Heart left ventricle (tissue), 16 donors: ENCODE results near the gene HTD2. TPM values are rescaled to one million over a fixed set of nuclear protein-coding genes. Genes with fewer than 3 reads are reported as not detected.

Experiments used
- ATAC-seq, 4 donors: fragments of 200-7000 bp; cut with Tn5 transposase; one replicate each; pipeline ENCODE4 v1.9.1; 2020 to 2022; ENCODE audit warnings: moderate library complexity in 4 of 4, mild to moderate bottlenecking in 3 of 4, moderate number of reproducible peaks in 1 of 4
- DNase-seq, 5 donors: peaks; one replicate each; pipeline ENCODE4 v3.0.0-alpha.2; 2020
- H3K27ac ChIP-seq, 12 donors: fragments of 200-600 bp; sonication (generic) in 4 of 12; one replicate each; pipeline versions ENCODE4 v1.5.0 to v1.8.0; 2016 to 2022; ENCODE audit warnings: mild to moderate bottlenecking in 2 of 12
- H3K27me3 ChIP-seq, 9 donors: fragments of 200-600 bp; sonication (generic) in 2 of 9; one replicate each; pipeline versions ENCODE4 v1.5.1 to v1.8.0; 2016 to 2022; ENCODE audit warnings: mild to moderate bottlenecking in 3 of 9
- H3K36me3 ChIP-seq, 9 donors: fragments of 200-600 bp; sonication (generic) in 2 of 9; one replicate each; pipeline versions ENCODE4 v1.5.0 to v1.8.0; 2018 to 2022; ENCODE audit warnings: mild to moderate bottlenecking in 2 of 9
- H3K4me1 ChIP-seq, 12 donors: fragments of 200-600 bp; sonication (generic) in 4 of 12; one replicate each; pipeline versions ENCODE4 v1.5.0 to v1.8.0; 2016 to 2022; ENCODE audit warnings: mild to moderate bottlenecking in 3 of 12
- H3K4me3 ChIP-seq, 12 donors: fragments of 200-600 bp; sonication (generic) in 4 of 12; one replicate each; pipeline versions ENCODE4 v1.5.0 to v1.8.0; 2017 to 2022; ENCODE audit warnings: mild to moderate bottlenecking in 9 of 12, moderate library complexity in 4 of 12
- H3K9me3 ChIP-seq, 12 donors: fragments of 200-600 bp; sonication (generic) in 4 of 12; one replicate each; pipeline versions ENCODE4 v1.5.0 to v1.8.0; 2016 to 2022; ENCODE audit warnings: mild to moderate bottlenecking in 1 of 12
- CTCF ChIP-seq, 12 donors: fragments of 200-600 bp; sonication (generic) in 4 of 12; IDR thresholded peaks; one replicate each; pipeline versions ENCODE4 v1.5.0 to v1.8.0; 2018 to 2022; ENCODE audit warnings: antibody characterized with exemption in 12 of 12, mild to moderate bottlenecking in 5 of 12
- POLR2A ChIP-seq, 2 donors: fragments of 450-650 bp; IDR thresholded peaks; one replicate each; pipeline ENCODE4 v1.6.1; 2017; ENCODE audit warnings: antibody characterized with exemption in 2 of 2, mild to moderate bottlenecking in 2 of 2, moderate library complexity in 2 of 2
- WGBS, 4 donors: extraction: QIAGEN DNeasy Blood & Tissue Kit in 2 of 4; methylation state at CpG; one replicate each; pipeline versions ENCODE4 v1.1.5 to v1.1.7; 2013 to 2018; 5-methylcytosine and 5-hydroxymethylcytosine counted together
- intact Hi-C, 10 donors: fragments of 100-400 bp; cut with DNase I; formaldehyde crosslinking; loops; one replicate each; pipeline versions ENCODE4 v1.11.1 to v1.14.2; 2022
- polyA plus RNA-seq, 2 donors: library from polyadenylated mRNA; stranded (reverse); fragments of 200-250 nt; gene quantifications; one replicate each; pipeline ENCODE4 v1.2.3, GENCODE V29; 2013
- total RNA-seq, 9 donors: library from RNA; depleted of rRNA in 2 of 9; stranded (reverse); fragments of >200 nt in 2 of 9; fragmentation: NEBNext Ultra II Directional in 3 of 9; extraction: Animal tissue kit (Norgen Biotek cat#: 25700) in 3 of 9; gene quantifications; one replicate each; pipeline versions ENCODE4 v1.1.0 to v1.2.4, GENCODE V29; 2016 to 2023
- donor health status: ischemic (EF 13 %, LVEDD 7.1; RV severe dilation, severe dysfunction).
- donor health status: healthy with polysubstance abuse.
- donor health status: DM: no; HTN: yes; CAD: no.
- donor health status: DM: no; HTN: no; CAD: no.
- donor health status: ischemic (EF 25% LVEDD 6.9; RV normal size, moderate dysfunction).
- donor health status: ischemic (EF 25% LVEDD 5.7; RV mildly dilated, moderate dysfunction).
- donor health status: healthy.
- donor health status: DM: yes; HTN: yes; CAD: no.
- donor health status: ischemic (EF 35%, LVEDD 5.7; RV mildly dilated, moderate dysfunction).
- donor health status: nonischemic (EF 11% LVEDD 7.7; RV severe dilation, severe dysfunction).
- donor health status: DM: yes; HTN: yes; CAD: no.
- donor health status: PGD.
- donor health status: ischemic (EF 29% LVEDD 5.4; RV normal size, mild dysfunction).
- donor health status: nonischemic (EF 23%, LVEDD 6.1; RV moderate dilation, normal function).

The HTD2 gene
- total and polyA plus RNA-seq, 11 donors: 2.7 to 21.6 (median 12.4) TPM

- Histone ChIP-seq H3K9me3 (no peaks in the 10 kb centered on the region), H3K4me1 (peaks cover 0 to under 1% (median 0%) of the 10 kb centered on the region in 12 donors), H3K4me3 (no peak overlapping the region), H3K27ac (no peak overlapping the region), H3K36me3 (peaks cover 0 to 18% (median 0%) of the 10 kb centered on the region in 9 donors), H3K27me3 (no peaks in the 10 kb centered on the region)
- 87 to 94% (median 91%) methylated on average over 5 of the region's 5 CpGs for WGBS, 4 donors
- no peak for DNase-seq
- TF ChIP-seq POLR2A (IDR thresholded peaks at IDR 0.05) (no peak), CTCF (IDR thresholded peaks at IDR 0.05) (no peak)
- ATAC-seq: no peak
- intact Hi-C loops: no loop called here
These were observed 36.4 kb downstream of the HTD2 start for GRCh38 chr3:58342676-58343075.

- intact Hi-C loops: no loop called here
- Histone ChIP-seq H3K4me1 (peaks cover 0 to 21% (median 0%) of the 10 kb centered on the region in 12 donors), H3K4me3 (no peak overlapping the region), H3K27ac (no peak overlapping the region), H3K36me3 (peaks cover 0 to 15% (median 0%) of the 10 kb centered on the region in 9 donors), H3K27me3 (no peaks in the 10 kb centered on the region), H3K9me3 (no peaks in the 10 kb centered on the region)
- ATAC-seq (no peak), DNase-seq (no peak)
- TF ChIP-seq POLR2A (IDR thresholded peaks at IDR 0.05): no peak
- TF ChIP-seq CTCF (IDR thresholded peaks at IDR 0.05): no peak
- 95 to 98% (median 97%) methylated on average over 4 of the region's 4 CpGs for WGBS, 4 donors
These were observed 39.1 kb downstream of the HTD2 start for GRCh38 chr3:58345457-58345856.

- 50 to 100% (median 98%) methylated on average over 2 of the region's 2 CpGs for WGBS, 4 donors
- no peaks in the 10 kb centered on the region for H3K9me3 ChIP-seq
- no peak overlapping the region for H3K27ac ChIP-seq
- DNase-seq (no peak), ATAC-seq (no peak)
- TF ChIP-seq POLR2A (IDR thresholded peaks at IDR 0.05) (no peak), CTCF (IDR thresholded peaks at IDR 0.05) (no peak)
- H3K4me1 ChIP-seq: peaks cover 0 to 27% (median 0%) of the 10 kb centered on the region in 12 donors
- H3K4me3 ChIP-seq: no peak overlapping the region
- intact Hi-C loops: no loop called here
- no peaks in the 10 kb centered on the region for H3K27me3 ChIP-seq
- H3K36me3 ChIP-seq: peaks cover 0 to 15% (median 0%) of the 10 kb centered on the region in 9 donors
These were observed 40.0 kb downstream of the HTD2 start for GRCh38 chr3:58346368-58346767.

- no peak overlapping the region for H3K27ac ChIP-seq
- H3K9me3 ChIP-seq: no peaks in the 10 kb centered on the region
- H3K4me1 ChIP-seq: peaks cover 0 to 36% (median 0%) of the 10 kb centered on the region in 12 donors
- ATAC-seq (no peak), DNase-seq (no peak)
- intact Hi-C loops: no loop called here
- no peaks in the 10 kb centered on the region for H3K27me3 ChIP-seq
- 97 to 99% (median 97%) methylated on average over 7 of the region's 7 CpGs for WGBS, 4 donors
- H3K36me3 ChIP-seq: peaks cover 0 to 10% (median 0%) of the 10 kb centered on the region in 9 donors
- no peak for TF ChIP-seq POLR2A (IDR thresholded peaks at IDR 0.05)
- TF ChIP-seq CTCF (IDR thresholded peaks at IDR 0.05): no peak
- H3K4me3 ChIP-seq: no peak overlapping the region
These were observed 41.7 kb downstream of the HTD2 start for GRCh38 chr3:58347984-58348383.
